Neural cell (in vitro differentiated cells): ENCODE data around the gene LGALS3. TPM values are rescaled to one million over a fixed set of nuclear protein-coding genes. Genes with fewer than 3 reads are reported as not detected.
A peak's percentile ranks its signal among the peaks of the same experiment; 100 is the strongest.

ENCODE experiments used
- H2AFZ ChIP-seq: fragments of 200-600, 300-800 bp; sonication (generic), shearing (Covaris generic); 2 replicates; pipeline ENCODE4 v1.6.0; 2014; ENCODE audit warnings: low read depth, mild to moderate bottlenecking, antibody characterized with exemption, low read length, moderate library complexity
- H3F3A ChIP-seq: fragments of 200-600 bp; shearing (Covaris generic); 2 replicates; pipeline ENCODE4 v1.6.1; 2016; ENCODE audit warnings: mild to moderate bottlenecking, moderate library complexity, mixed read lengths, antibody characterized with exemption, low read length; ENCODE audit not compliant: insufficient read depth, poor library complexity, severe bottlenecking
- H3K27ac ChIP-seq: fragments of 200-600, 300-800 bp; sonication (generic), shearing (Covaris generic); 2 replicates; pipeline ENCODE4 v1.5.1; 2014; ENCODE audit warnings: mild to moderate bottlenecking, low read length, moderate library complexity
- H3K27me3 ChIP-seq: fragments of 300-800, 200-600 bp; sonication (generic), shearing (Covaris generic); 2 replicates; pipeline ENCODE4 v1.6.0; 2014; ENCODE audit warnings: mild to moderate bottlenecking, low read depth, low read length, moderate library complexity; ENCODE audit not compliant: insufficient read depth
- H3K36me3 ChIP-seq: fragments of 300-800, 200-600 bp; sonication (generic), shearing (Covaris generic); 2 replicates; pipeline ENCODE4 v1.5.1; 2014; ENCODE audit warnings: mild to moderate bottlenecking, antibody characterized with exemption, low read length, moderate library complexity; ENCODE audit not compliant: insufficient read depth
- H3K4me2 ChIP-seq: fragments of 300-800, 200-600 bp; sonication (generic), shearing (Covaris generic); 2 replicates; pipeline ENCODE4 v1.6.0; 2014; ENCODE audit warnings: mild to moderate bottlenecking, low read length
- H3K4me3 ChIP-seq: fragments of 300-800, 200-600 bp; sonication (generic), shearing (Covaris generic); 2 replicates; pipeline ENCODE4 v1.5.1; 2014; ENCODE audit warnings: mild to moderate bottlenecking, low read length, moderate library complexity
- H3K79me2 ChIP-seq: fragments of 200-600 bp; shearing (Covaris generic); replicated peaks from 2 replicates; pipeline ENCODE4 v1.6.0; 2014; ENCODE audit warnings: mild to moderate bottlenecking, low read length, moderate library complexity; ENCODE audit not compliant: insufficient read depth
- H3K9ac ChIP-seq: fragments of 300-800, 200-600 bp; sonication (generic), shearing (Covaris generic); 2 replicates; pipeline ENCODE4 v1.6.1; 2016; ENCODE audit warnings: mild to moderate bottlenecking, low read length, mixed read lengths
- H3K9me2 ChIP-seq: fragments of 200-600 bp; shearing (Covaris generic); 2 replicates; pipeline ENCODE4 v1.6.1; 2016; ENCODE audit warnings: mild to moderate bottlenecking, low read length, mixed read lengths; ENCODE audit not compliant: insufficient read depth
- H3K9me3 ChIP-seq: fragments of 200-600, 300-800 bp; sonication (generic), shearing (Covaris generic); 2 replicates; pipeline ENCODE4 v1.6.1; 2016; ENCODE audit warnings: mild to moderate bottlenecking, mixed run types, low read length, moderate library complexity, mixed read lengths
- H4K20me1 ChIP-seq: fragments of 200-600 bp; shearing (Covaris generic); 2 replicates; pipeline ENCODE4 v1.6.1; 2016; ENCODE audit warnings: mild to moderate bottlenecking, mixed run types; ENCODE audit not compliant: insufficient read depth
- CTCF ChIP-seq: fragments of 450-650 bp; IDR thresholded peaks from 2 replicates; pipeline ENCODE4 v1.5.1; 2014; ENCODE audit warnings: antibody characterized with exemption, mild to moderate bottlenecking, moderate library complexity; ENCODE audit not compliant: poor library complexity, severe bottlenecking
- EP300 ChIP-seq: fragments of 450-650 bp; conservative IDR thresholded peaks from 2 replicates; pipeline ENCODE4 v1.6.1; 2014; ENCODE audit warnings: antibody characterized with exemption, mild to moderate bottlenecking, moderate library complexity; ENCODE audit not compliant: poor library complexity, severe bottlenecking
- EZH2 ChIP-seq: fragments of 200-600, 300-800 bp; shearing (Covaris generic), sonication (generic); IDR thresholded peaks from 2 replicates; pipeline ENCODE4 v1.6.1; 2014; ENCODE audit warnings: antibody characterized with exemption, low read length, borderline replicate concordance, mild to moderate bottlenecking; ENCODE audit not compliant: insufficient read depth, poor library complexity, severe bottlenecking
- MXI1 ChIP-seq: fragments of 450-650 bp; conservative IDR thresholded peaks from 2 replicates; pipeline ENCODE4 v1.6.1; 2014; ENCODE audit warnings: antibody characterized with exemption, mild to moderate bottlenecking; ENCODE audit not compliant: poor library complexity, severe bottlenecking
- POLR2AphosphoS5 ChIP-seq: IDR thresholded peaks from 2 replicates; pipeline ENCODE4 v1.6.1; 2012
- RAD21 ChIP-seq: fragments of 450-650 bp; conservative IDR thresholded peaks from 2 replicates; pipeline ENCODE4 v1.6.1; 2014; ENCODE audit warnings: antibody characterized with exemption, mild to moderate bottlenecking, moderate library complexity
- REST ChIP-seq: IDR thresholded peaks from 2 replicates; pipeline ENCODE4 v1.6.1; 2012; ENCODE audit warnings: borderline replicate concordance
- TAF1 ChIP-seq: IDR thresholded peaks from 2 replicates; pipeline ENCODE4 v1.6.1; 2012; ENCODE audit warnings: low read depth
- polyA plus RNA-seq: library from polyadenylated mRNA; depleted of rRNA; stranded (reverse); fragments of >200 nt; gene quantifications from 2 replicates; pipeline ENCODE4 v1.2.3, GENCODE V29; 2014

Gene LGALS3
- polyA plus RNA-seq, 1 donor from 2014 or later, result 0.12 TPM

GRCh38 chr14:55191203-55192053 lies 62.4 kb downstream of the LGALS3 start, which contains the start of gene DLGAP5:
Gene DLGAP5 (minus strand): TSS chr14:55191585. CDS start chr14:55189179, 2,406 bp downstream.
- Histone ChIP-seq H3K79me2 (peaks cover 30% of the 10 kb centered on the region), H3K9ac (peak within 1 kb of the TSS; percentile 64), H3K9me2 (no peaks in the 10 kb centered on the region), H3K36me3 (no peaks in the 10 kb centered on the region), H3K27ac (peak within 1 kb of the TSS; percentile 55), H3K4me2 (peak within 1 kb of the TSS; percentile 64), H3K4me3 (peak within 1 kb of the TSS; percentile 72), H4K20me1 (no peaks in the 10 kb centered on the region), H3K27me3 (no peaks in the 10 kb centered on the region), H3K9me3 (no peaks in the 10 kb centered on the region), H2AFZ (peak within 1 kb of the TSS; percentile 29), H3F3A (no peaks in the 10 kb centered on the region)
- TF ChIP-seq MXI1 (peak; percentile 99), CTCF (peak; percentile 18), TAF1 (no peak), RAD21 (peak; percentile 15), EP300 (peak; percentile 46), POLR2AphosphoS5 (peak; percentile 73), REST (no peak)

GRCh38 chr14:55192054-55192621 lies 63.1 kb downstream of the LGALS3 start:
- Histone ChIP-seq H4K20me1 (no peaks in the 10 kb centered on the region), H3K27ac (peak overlapping the region; percentile 55), H3K27me3 (no peaks in the 10 kb centered on the region), H3K4me3 (peak overlapping the region; percentile 72), H3K9me3 (no peaks in the 10 kb centered on the region), H3K36me3 (no peaks in the 10 kb centered on the region), H3K79me2 (peaks cover 27% of the 10 kb centered on the region), H3F3A (no peaks in the 10 kb centered on the region), H3K9me2 (no peaks in the 10 kb centered on the region), H2AFZ (peak overlapping the region; percentile 29), H3K4me2 (no peak overlapping the region), H3K9ac (peak overlapping the region; percentile 64)
- TF ChIP-seq MXI1 (no peak), EZH2 (no peak), REST (no peak), CTCF (no peak), EP300 (no peak)
